HG02610 (cell line): ENCODE results near the gene CHMP3.
"Not testable (repeated sequence)": the region's sequence is repeated elsewhere in the genome, so short reads cannot be mapped to it uniquely, and the experiment has no call there.

ENCODE experiments used
- ATAC-seq: cut with Tn5 transposase; IDR thresholded peaks from one replicate; pipeline ENCODE4 v1.9.1; 2021; ENCODE audit warnings: mild to moderate bottlenecking, moderate library complexity; ENCODE audit not compliant: unreplicated experiment

CHMP3 gene

DNA sequence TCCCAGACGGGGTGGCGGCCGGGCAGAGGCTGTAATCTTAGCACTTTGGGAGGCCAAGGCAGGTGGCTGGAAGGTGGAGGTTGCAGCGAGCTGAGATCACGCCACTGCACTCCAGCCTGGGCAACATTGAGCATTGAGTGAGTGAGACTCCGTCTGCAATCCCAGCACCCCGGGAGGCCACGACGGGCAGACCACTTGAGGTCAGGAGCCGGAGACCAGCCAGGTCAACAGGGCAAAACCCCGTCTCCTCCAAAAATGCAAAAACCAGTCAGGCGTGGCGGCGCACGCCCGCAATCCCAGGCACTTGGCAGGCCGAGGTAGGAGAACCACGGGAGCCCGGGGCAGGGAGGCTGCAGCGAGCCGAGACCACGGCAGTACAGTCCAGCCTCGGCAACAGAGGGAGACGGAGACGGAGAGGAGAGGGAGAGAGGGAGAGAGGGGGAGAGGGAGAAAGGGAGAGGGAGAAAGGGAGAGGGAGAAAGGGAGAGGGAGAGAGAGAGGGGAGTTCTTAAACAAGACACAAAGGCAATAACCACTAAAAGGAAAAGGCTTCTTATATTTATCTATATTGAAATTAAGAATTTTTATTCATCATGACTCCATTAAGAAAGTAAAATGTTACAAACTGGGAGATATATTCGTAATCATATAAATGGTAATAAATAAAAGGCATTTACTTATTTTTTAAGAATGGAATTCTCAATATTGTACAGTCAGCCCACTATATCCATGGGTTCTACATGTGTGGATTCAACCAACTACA is 13.1 kb downstream of the CHMP3 start:
- ATAC-seq = not testable (repeated sequence)

GRCh38 chr2:86549440-86549839 is 13.8 kb downstream of the CHMP3 start:
- ATAC-seq = not testable (repeated sequence)

GRCh38 chr2:86548913-86549396 is 14.3 kb downstream of the CHMP3 start:
- ATAC-seq = not testable (repeated sequence)

DNA sequence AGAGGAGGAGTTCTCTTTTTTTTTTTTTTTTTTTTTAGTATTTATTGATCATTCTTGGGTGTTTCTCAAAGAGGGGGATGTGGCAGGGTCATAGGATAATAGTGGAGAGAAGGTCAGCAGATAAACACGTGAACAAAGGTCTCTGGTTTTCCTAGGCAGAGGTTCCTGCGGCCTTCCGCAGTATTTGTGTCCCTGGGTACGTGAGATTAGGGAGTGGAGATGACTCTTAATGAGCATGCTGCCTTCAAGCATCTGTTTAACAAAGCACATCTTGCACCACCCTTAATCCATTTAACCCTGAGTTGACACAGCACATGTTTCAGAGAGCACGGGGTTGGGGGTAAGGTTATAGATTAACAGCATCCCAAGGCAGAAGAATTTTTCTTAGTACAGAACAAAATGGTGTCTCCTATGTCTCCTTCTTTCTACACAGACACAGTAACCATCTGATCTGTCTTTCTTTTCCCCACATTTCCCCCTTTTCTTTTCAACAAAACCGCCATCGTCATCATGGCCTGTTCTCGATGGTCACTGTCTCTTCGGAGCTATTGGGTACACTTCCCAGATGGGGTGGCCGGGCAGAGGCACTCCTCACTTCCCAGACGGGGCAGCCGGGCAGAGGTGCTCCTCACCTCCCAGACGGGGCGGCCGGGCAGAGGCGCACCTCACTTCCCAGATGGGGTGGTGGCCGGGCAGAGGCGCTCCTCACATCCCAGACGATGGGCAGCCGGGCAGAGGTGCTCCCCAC is 14.9 kb downstream of the CHMP3 start:
- ATAC-seq = not testable (repeated sequence)

DNA sequence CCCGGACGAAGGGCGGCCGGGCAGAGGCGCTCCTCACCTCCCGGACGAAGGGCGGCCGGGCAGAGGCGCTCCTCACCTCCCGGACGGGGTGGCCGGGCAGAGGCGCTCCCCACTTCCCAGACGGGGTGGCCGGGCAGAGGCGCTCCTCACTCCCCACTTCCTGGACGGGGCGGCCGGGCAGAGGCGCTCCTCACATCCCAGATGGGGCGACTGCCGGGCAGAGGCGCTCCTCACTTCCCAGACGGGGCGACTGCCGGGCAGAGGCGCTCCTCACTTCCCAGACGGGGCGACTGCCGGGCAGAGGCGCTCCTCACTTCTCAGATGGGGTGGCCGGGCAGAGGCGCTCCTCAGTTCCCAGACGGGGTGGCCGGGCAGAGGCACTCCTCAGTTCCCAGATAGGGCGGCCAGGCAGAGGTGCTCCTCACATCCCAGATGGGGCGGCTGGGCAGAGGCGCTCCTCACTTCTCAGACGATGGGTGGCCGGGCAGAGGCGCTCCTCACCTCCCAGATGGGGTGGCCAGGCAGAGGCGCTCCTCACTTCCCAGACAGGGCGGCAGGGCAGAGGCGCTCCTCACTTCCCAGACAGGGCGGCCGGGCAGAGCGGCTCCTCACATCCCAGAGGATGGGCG is 17.8 kb downstream of the CHMP3 start:
- not testable (repeated sequence) for ATAC-seq

GRCh38 chr2:86544278-86545099 is 18.8 kb downstream of the CHMP3 start:
- ATAC-seq = not testable (repeated sequence)

- no peak for ATAC-seq
Measured at GRCh38 chr2:86543793-86544192, 19.4 kb downstream of the CHMP3 start.

DNA sequence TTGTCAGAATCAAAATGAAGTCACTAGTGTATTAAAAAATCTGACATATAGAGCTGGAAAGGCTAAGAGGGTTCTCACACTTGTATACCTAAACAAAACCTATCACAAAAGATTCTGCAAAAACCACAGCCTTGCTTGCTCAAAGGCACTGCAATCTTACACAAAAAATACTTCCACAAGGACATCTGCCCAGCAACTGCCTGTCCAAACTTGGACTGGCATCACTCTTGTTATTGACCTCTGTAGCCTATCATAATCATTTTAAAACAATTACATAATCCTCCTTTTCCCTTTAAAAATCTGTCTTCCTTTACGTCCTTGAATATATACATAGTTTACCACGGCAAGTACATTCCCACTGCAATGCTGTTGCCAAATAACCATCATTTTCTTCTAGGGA is 19.9 kb downstream of the CHMP3 start:
- no peak for ATAC-seq

GRCh38 chr2:86542814-86543213 is 20.4 kb downstream of the CHMP3 start:
- ATAC-seq = no peak

DNA sequence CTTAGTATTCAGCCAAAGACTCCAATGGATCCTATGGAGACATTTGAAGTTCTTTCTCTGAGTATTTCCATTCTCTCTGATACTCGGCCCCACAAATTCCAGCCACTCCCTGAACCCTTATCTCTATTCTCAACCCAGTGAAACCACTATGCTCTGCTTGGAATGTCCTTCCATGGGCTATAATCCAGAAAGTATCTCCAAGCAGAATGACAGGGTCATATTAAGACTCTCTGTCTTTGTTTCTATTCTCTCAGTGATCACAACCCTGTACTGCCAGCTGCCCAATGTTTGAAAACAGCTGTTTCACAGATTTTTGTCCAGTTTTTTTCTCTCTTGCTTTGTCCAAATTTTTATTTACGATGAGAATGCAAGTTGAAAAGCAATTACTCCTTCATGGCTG is 21.9 kb downstream of the CHMP3 start:
- no peak for ATAC-seq

DNA sequence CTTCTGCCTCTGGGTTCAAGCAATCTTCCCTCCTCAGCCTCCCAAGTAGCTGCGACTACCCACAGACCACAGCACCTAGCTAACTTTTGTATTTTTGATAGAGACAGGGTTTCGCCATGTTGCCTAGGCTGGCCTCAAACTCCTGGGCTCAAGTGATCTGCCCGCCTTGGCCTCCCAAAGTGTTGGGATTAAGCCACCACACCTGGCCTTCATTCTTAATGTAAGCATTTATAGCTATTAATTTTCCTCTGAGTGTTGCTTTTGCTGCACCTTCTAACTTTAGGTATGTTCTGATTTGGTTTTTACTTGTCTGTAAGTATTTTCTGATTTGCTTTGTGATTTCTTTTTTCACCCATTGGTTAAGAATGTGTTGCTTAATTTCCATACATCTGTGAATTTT is 29.7 kb downstream of the CHMP3 start:
- ATAC-seq = no peak

- no peak for ATAC-seq
Measured at GRCh38 chr2:86525421-86526340, 37.6 kb downstream of the CHMP3 start.

DNA sequence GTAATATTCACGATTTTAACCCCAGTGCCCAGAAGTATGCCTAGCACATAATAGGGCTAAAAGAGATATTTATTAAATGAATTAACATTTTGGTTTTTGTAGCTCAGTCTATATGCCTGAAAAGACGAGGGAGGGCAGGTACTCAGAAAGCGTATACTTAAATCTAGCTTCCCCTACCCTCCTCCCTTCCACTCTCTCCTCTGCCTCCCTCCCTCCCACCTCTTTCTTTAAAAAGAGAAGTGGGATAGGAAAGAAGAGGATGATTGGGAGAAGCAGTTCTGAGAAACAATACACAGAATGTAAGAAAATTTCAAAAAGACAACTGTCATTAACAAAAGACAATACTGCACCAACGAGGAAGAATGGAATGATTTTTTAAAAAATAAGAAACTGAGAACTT is 39.8 kb downstream of the CHMP3 start:
- ATAC-seq = no peak

- ATAC-seq = no peak
Measured at GRCh38 chr2:86522711-86523110, 40.5 kb downstream of the CHMP3 start.

DNA sequence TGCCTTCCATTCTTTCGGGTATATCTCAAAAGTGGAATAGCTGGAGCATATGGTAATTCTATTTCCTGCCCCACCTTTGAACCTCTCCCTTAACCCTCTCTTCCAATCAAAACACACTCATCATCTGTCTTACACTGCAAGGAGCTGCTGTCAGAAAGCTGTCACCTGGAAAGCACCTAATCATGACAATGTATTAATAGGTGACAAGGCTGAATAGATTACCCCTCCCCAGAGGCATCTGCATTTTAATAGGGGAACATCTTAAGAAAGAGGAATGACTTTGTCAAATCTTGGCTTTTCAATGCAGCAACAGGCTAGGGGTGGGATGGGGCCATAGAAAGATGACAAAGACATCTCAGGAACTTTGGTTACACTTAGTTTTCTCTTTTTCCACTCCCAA is 41.3 kb downstream of the CHMP3 start:
- no peak for ATAC-seq

DNA sequence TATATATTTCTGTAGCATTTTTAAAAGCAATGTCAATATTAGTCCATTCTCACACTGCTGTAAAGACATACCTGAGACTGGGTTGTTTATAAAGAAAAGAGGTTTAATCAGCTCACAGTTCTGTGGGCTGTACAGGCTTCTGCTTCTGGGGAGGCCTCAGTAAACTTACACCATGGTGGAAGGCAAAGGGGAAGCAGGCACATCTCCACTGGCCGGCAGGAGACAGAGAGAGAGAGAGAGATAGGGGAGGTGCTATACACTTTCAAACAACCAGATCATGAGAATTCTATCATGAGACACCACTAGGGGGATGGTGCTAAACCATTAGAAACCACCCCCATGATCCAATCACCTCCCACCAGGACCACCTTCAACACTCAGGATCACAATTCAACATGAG is 43.1 kb downstream of the CHMP3 start:
- no peak for ATAC-seq

- ATAC-seq = no peak
Measured at GRCh38 chr2:86519349-86519748, 43.9 kb downstream of the CHMP3 start.

DNA sequence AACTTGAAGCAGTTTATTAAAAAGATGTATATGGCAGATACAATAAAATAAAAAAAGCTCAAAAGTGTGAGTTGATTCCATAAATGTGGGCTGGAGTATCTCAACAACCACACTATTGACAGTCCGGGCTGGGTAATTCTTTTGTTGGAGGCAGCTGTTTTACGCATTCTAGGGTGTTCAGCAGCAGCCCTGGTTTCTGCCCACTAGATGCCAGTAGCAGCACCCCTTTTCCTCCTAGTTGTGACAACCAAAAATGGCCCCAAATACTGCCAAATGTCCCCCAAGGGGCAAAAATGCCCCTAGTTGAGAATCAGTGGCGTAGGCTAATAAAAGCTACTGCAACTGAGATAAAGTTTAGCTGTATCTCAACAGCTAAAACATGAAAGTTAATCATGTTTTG is 44.8 kb downstream of the CHMP3 start:
- ATAC-seq = no peak

DNA sequence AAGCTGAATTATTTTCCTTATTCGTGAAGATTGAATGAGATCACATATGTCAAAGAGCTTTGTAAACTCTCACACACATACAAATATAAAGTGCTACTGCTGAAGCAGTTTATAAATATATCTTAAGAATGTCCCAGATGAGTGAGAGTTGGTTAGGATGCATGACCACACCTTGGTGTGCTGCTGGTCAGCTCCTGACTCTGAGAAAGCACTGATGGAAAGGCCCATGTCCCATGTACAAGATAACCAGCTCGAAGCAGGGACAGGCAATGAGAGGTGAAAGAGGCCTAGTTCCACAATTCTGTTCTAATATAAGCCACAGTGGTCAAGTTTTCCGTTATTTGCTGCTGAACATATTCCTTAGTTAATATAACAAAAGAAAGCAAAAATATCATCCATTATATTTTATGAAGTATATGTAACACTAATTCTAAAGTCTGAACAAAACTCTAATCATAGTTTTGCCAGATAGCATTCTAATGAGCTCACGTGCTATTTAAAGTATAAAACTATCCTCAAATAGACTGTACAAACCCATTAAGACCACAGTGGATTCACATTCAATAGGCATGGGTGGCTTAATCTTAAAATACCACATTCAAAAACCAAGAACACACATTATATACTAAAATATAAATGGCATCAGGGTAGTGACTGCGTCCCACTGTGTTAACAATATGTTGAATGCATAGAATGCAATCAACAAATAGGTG is 49.1 kb downstream of the CHMP3 start:
- ATAC-seq = no peak
